ENCODE data around the gene SLC24A4. TPM values are rescaled to one million over a fixed set of nuclear protein-coding genes. Genes with fewer than 3 reads are reported as not detected.
A peak's percentile ranks its signal among the peaks of the same experiment; 100 is the strongest.

The SLC24A4 gene
- polyA plus RNA-seq, 5 donors = 0.28 to 0.45 (median 0.33) TPM

GRCh38 chr14:92542766-92543554 lies 220.0 kb downstream of the SLC24A4 start:
- DNase-seq = no peak

DNA sequence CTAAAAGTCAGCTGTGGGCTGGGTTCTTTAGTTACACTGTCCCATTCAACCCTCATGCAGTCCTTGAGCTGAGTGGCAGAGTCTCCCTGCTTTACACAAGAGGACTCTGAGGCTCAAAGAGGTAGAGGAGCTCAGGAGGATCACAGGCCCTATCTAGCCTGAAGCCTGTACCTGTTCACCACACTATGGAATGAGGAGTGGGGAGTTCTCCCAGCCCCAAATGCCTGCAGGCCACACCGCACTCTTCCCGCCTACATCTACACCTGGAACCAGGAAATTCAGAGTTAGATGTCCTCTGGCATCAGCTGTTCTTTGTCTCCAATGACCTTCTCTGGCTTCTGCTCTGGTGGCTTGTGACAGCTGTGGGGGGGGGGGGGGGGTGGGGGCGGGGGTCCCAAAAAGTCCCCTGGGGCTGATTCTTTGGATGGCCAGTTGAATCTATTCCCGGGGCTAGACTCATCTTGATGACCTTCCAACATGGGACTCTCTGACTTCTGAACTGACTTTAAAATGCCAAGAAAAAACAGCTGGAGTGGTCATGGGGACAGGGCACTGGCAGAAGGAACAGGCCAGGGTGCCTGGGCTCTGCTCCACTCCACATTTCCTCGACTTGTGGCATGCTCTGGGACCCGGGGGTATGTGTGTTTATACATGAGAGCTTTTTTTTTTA lies 221.2 kb downstream of the SLC24A4 start:
- no peak for DNase-seq

- no peak for DNase-seq
These were observed 223.5 kb downstream of the SLC24A4 start for GRCh38 chr14:92546347-92547053.

DNA sequence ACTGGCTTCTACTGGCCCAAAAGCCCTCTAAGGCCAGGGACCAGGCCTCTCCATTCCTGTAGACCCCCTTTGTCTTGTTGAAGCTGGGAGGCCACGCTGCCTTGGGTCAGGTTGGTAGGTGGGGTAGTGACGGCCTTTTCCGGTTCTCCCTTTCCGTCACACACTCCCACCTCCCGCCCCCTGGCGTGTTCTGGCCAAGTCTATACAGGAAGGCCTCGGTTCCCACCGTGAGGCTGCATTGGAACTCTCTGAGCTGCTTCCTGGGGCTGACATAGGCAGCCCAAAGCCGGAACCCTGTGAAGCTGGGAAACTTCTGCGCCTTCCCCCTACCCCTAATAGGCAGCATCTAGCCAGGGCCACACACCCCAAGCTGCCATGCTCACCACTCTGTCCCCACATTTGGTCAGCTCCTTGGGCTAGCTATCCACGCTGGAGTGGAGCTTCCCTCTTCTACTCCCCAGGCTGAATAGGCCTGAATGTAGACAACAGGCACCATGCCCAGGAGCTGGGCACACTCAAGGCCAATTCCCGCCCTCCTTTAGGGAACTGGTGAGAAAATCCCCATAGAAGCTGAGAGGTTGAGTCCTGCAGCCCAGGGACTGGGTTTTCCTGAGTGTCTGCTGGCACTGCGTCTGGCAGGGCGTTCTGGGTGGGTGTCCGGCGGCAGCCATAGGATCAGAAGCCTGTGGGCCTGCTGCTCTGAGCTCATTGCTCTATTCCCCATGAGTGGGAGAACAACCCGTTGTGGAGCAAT lies 226.3 kb downstream of the SLC24A4 start:
- no peak for DNase-seq

- peak; percentile 31 to 52 for DNase-seq
These were observed 226.9 kb downstream of the SLC24A4 start for GRCh38 chr14:92549859-92550230.

Other genes with a start within 250 kb of the SLC24A4 start
- 10 to 100 TPM; 22.4 to 39.3 (median 31.9) TPM for gene ATXN3, start 216.6 kb upstream of the SLC24A4 start, polyA plus RNA-seq (ENCODE audit: insufficient read depth in 1 of 5, insufficient read length in 5 of 5, low replicate concordance in 1 of 5)
- 100 to 1,000 TPM; 124 to 148 (median 140) TPM for gene NDUFB1, start 201.5 kb upstream of the SLC24A4 start, polyA plus RNA-seq (ENCODE audit: insufficient read depth in 1 of 5, insufficient read length in 5 of 5, low replicate concordance in 1 of 5)
- gene CPSF2, start 201.2 kb upstream of the SLC24A4 start, polyA plus RNA-seq (ENCODE audit: insufficient read depth in 1 of 5, insufficient read length in 5 of 5, low replicate concordance in 1 of 5) = 10 to 100 TPM; 38.6 to 65.6 (median 59.0) TPM
- gene RIN3, start 190.6 kb downstream of the SLC24A4 start, polyA plus RNA-seq (ENCODE audit: insufficient read depth in 1 of 5, insufficient read length in 5 of 5, low replicate concordance in 1 of 5) = 10 to 100 TPM; 11.3 to 20.8 (median 15.8) TPM